ENCODE results near the gene ASCL5.

DNA sequence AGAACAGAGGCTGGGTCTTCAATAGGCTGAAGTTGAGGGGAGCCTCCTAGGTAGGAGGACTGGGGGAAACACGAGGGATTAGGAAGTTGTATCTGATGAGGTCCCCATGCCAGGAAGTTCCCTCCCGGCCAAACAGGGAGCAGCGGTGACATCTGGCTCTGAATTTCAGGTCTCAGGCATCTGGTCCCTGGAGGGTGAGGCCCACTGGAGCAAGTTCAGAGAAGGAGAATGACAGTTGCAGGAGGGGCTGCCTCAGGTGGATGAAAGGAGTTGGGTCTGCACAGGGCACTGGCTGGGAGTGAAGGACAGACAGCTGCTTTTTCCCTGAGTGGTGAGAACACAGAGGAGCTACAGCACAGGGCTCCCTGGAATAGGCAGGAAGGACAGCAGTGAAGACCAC lies 18.1 kb upstream of the ASCL5 start:
- no peak for TF ChIP-seq MXI1 (IDR thresholded peaks at IDR 0.05; ENCODE audit: low read depth, low read length)
- TF ChIP-seq, protein P1, sequence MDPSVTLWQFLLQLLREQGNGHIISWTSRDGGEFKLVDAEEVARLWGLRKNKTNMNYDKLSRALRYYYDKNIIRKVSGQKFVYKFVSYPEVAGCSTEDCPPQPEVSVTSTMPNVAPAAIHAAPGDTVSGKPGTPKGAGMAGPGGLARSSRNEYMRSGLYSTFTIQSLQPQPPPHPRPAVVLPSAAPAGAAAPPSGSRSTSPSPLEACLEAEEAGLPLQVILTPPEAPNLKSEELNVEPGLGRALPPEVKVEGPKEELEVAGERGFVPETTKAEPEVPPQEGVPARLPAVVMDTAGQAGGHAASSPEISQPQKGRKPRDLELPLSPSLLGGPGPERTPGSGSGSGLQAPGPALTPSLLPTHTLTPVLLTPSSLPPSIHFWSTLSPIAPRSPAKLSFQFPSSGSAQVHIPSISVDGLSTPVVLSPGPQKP (IDR thresholded peaks at IDR 0.05; ENCODE audit: low read depth, low read length), result no peak
- no peak for TF ChIP-seq EGR1 (IDR thresholded peaks at IDR 0.05; ENCODE audit: borderline replicate concordance in 1 of 2, low read depth in 2 of 2, low read length in 2 of 2)
